IPS DF 6.9 (cell line): ENCODE data around the gene PIP5K1B.

Experiments
- DNase-seq: peaks from one replicate; pipeline ENCODE4 v3.0.0-alpha.2; 2013; ENCODE audit warnings: low read depth, low spot score
- H3K27ac ChIP-seq: one replicate; pipeline ENCODE4 v1.5.1; 2013; ENCODE audit warnings: low read length, control low read depth
- H3K27me3 ChIP-seq: 2 replicates; pipeline ENCODE4 v1.6.1; 2013; ENCODE audit warnings: mild to moderate bottlenecking, low read length; ENCODE audit not compliant: control insufficient read depth, insufficient read depth
- H3K36me3 ChIP-seq: 2 replicates; pipeline ENCODE4 v1.6.1; 2013; ENCODE audit warnings: low read length; ENCODE audit not compliant: control insufficient read depth, insufficient read depth
- H3K4me1 ChIP-seq: 2 replicates; pipeline ENCODE4 v1.6.1; 2013; ENCODE audit warnings: low read length; ENCODE audit not compliant: control insufficient read depth, insufficient read depth
- H3K4me3 ChIP-seq: 2 replicates; pipeline ENCODE4 v1.5.1; 2013; ENCODE audit warnings: mild to moderate bottlenecking, low read length
- H3K9me3 ChIP-seq: 2 replicates; pipeline ENCODE4 v1.6.1; 2013; ENCODE audit warnings: low read length, inconsistent platforms; ENCODE audit not compliant: control insufficient read depth, insufficient read depth
- WGBS: extraction: QIAGEN DNeasy Blood & Tissue Kit; methylation state at CpG from one replicate; pipeline ENCODE4 v1.1.7; 2013; ENCODE audit warnings: mixed read lengths, missing lambda C conversion rate; ENCODE audit not compliant: insufficient read length, insufficient coverage; 5-methylcytosine and 5-hydroxymethylcytosine counted together

Gene PIP5K1B

GRCh38 chr9:68896486-68896885 is 191.4 kb downstream of the PIP5K1B start:
- no peak for DNase-seq
- Histone ChIP-seq H3K36me3 (no peaks in the 10 kb centered on the region), H3K4me3 (no peak overlapping the region), H3K27ac (no peak overlapping the region), H3K9me3 (no peaks in the 10 kb centered on the region), H3K4me1 (no peaks in the 10 kb centered on the region), H3K27me3 (no peaks in the 10 kb centered on the region; the same call in 1 of the 2 replicates)
- WGBS: no CpG with 5 or more reads among the region's 1 CpG

- no peaks in the 10 kb centered on the region; the same call in 1 of the 2 replicates for H3K27me3 ChIP-seq
- H3K27ac ChIP-seq: no peak overlapping the region
- DNase-seq: no peak
- H3K9me3 ChIP-seq: no peaks in the 10 kb centered on the region
- no peak overlapping the region for H3K4me3 ChIP-seq
- WGBS: no CpG with 5 or more reads among the region's 5 CpGs
- H3K36me3 ChIP-seq: no peaks in the 10 kb centered on the region
- no peaks in the 10 kb centered on the region for H3K4me1 ChIP-seq
These were observed 192.6 kb downstream of the PIP5K1B start for GRCh38 chr9:68897577-68898145.

- Histone ChIP-seq H3K27ac (no peak overlapping the region), H3K36me3 (no peaks in the 10 kb centered on the region), H3K27me3 (no peaks in the 10 kb centered on the region; the same call in 1 of the 2 replicates), H3K4me1 (no peaks in the 10 kb centered on the region), H3K9me3 (no peaks in the 10 kb centered on the region), H3K4me3 (no peak overlapping the region)
- DNase-seq: no peak
- WGBS: no CpG with 5 or more reads among the region's 6 CpGs
These were observed 193.9 kb downstream of the PIP5K1B start for GRCh38 chr9:68898781-68899439.

- no peak overlapping the region for H3K4me3 ChIP-seq
- DNase-seq: no peak
- H3K36me3 ChIP-seq: no peaks in the 10 kb centered on the region
- H3K27ac ChIP-seq: no peak overlapping the region
- WGBS: no CpG with 5 or more reads among the region's 6 CpGs
- no peaks in the 10 kb centered on the region for H3K27me3 ChIP-seq
- no peaks in the 10 kb centered on the region for H3K4me1 ChIP-seq
- no peaks in the 10 kb centered on the region for H3K9me3 ChIP-seq
These were observed 199.4 kb downstream of the PIP5K1B start for GRCh38 chr9:68904454-68904853.

- no peaks in the 10 kb centered on the region for H3K36me3 ChIP-seq
- no peak for DNase-seq
- H3K27ac ChIP-seq: no peak overlapping the region
- WGBS: no CpG with 5 or more reads among the region's 3 CpGs
- H3K9me3 ChIP-seq: no peaks in the 10 kb centered on the region
- H3K4me3 ChIP-seq: no peak overlapping the region
- H3K4me1 ChIP-seq: no peaks in the 10 kb centered on the region
- H3K27me3 ChIP-seq: no peaks in the 10 kb centered on the region
These were observed 200.1 kb downstream of the PIP5K1B start for GRCh38 chr9:68905129-68905528.

- Histone ChIP-seq H3K27ac (no peak overlapping the region), H3K4me1 (no peaks in the 10 kb centered on the region), H3K27me3 (no peaks in the 10 kb centered on the region), H3K9me3 (no peaks in the 10 kb centered on the region), H3K4me3 (no peak overlapping the region), H3K36me3 (no peaks in the 10 kb centered on the region)
- no CpG with 5 or more reads among the region's 2 CpGs for WGBS
- DNase-seq: no peak
These were observed 202.9 kb downstream of the PIP5K1B start for GRCh38 chr9:68907910-68908309.

GRCh38 chr9:68912561-68912960 is 207.5 kb downstream of the PIP5K1B start:
- Histone ChIP-seq H3K27me3 (no peaks in the 10 kb centered on the region), H3K36me3 (no peaks in the 10 kb centered on the region)
- DNase-seq: no peak

GRCh38 chr9:68913054-68913453 is 208.0 kb downstream of the PIP5K1B start:
- DNase-seq: no peak
- no CpG with 5 or more reads among the region's 1 CpG for WGBS
- Histone ChIP-seq H3K36me3 (no peaks in the 10 kb centered on the region), H3K27me3 (no peaks in the 10 kb centered on the region), H3K27ac (no peak overlapping the region), H3K9me3 (no peaks in the 10 kb centered on the region), H3K4me1 (no peaks in the 10 kb centered on the region), H3K4me3 (no peak overlapping the region)

More at GRCh38 chr9:68912561-68912960, 207.5 kb downstream of the PIP5K1B start:
- no peaks in the 10 kb centered on the region for H3K4me1 ChIP-seq
- no peak overlapping the region for H3K4me3 ChIP-seq
- no peaks in the 10 kb centered on the region for H3K9me3 ChIP-seq
- H3K27ac ChIP-seq: no peak overlapping the region

GRCh38 chr9:68914751-68915150 is 209.7 kb downstream of the PIP5K1B start:
- Histone ChIP-seq H3K4me1 (no peaks in the 10 kb centered on the region), H3K27ac (no peak overlapping the region), H3K4me3 (no peak overlapping the region), H3K36me3 (no peaks in the 10 kb centered on the region), H3K9me3 (no peaks in the 10 kb centered on the region), H3K27me3 (no peaks in the 10 kb centered on the region)
- DNase-seq: no peak
- WGBS: no CpG with 5 or more reads among the region's 2 CpGs

GRCh38 chr9:68919661-68920060 is 214.6 kb downstream of the PIP5K1B start:
- WGBS: no CpG with 5 or more reads among the region's 2 CpGs
- Histone ChIP-seq H3K36me3 (no peaks in the 10 kb centered on the region), H3K4me3 (no peak overlapping the region), H3K9me3 (no peaks in the 10 kb centered on the region), H3K27me3 (no peaks in the 10 kb centered on the region; the same call in 1 of the 2 replicates), H3K4me1 (no peaks in the 10 kb centered on the region), H3K27ac (no peak overlapping the region)
- DNase-seq: no peak

- Histone ChIP-seq H3K27me3 (no peaks in the 10 kb centered on the region; the same call in 1 of the 2 replicates), H3K27ac (no peak overlapping the region), H3K4me3 (no peak overlapping the region), H3K9me3 (no peaks in the 10 kb centered on the region), H3K4me1 (no peaks in the 10 kb centered on the region), H3K36me3 (no peaks in the 10 kb centered on the region)
- no peak for DNase-seq
- WGBS: no CpG with 5 or more reads among the region's 1 CpG
These were observed 215.9 kb downstream of the PIP5K1B start for GRCh38 chr9:68920921-68921320.
